HG03342 (cell line): ENCODE measurements around the gene PCCB.
"Not testable (repeated sequence)": the region's sequence is repeated elsewhere in the genome, so short reads cannot be mapped to it uniquely, and the experiment has no call there.

ENCODE experiments used
- ATAC-seq: cut with Tn5 transposase; IDR thresholded peaks from one replicate; pipeline ENCODE4 v1.9.1; 2021; ENCODE audit warnings: mild to moderate bottlenecking, moderate library complexity; ENCODE audit not compliant: unreplicated experiment

The PCCB gene

GRCh38 chr3:136261826-136262225, 11.7 kb downstream of the PCCB start:
- ATAC-seq = no peak

GRCh38 chr3:136262559-136262958, 12.4 kb downstream of the PCCB start:
- ATAC-seq = no peak

DNA sequence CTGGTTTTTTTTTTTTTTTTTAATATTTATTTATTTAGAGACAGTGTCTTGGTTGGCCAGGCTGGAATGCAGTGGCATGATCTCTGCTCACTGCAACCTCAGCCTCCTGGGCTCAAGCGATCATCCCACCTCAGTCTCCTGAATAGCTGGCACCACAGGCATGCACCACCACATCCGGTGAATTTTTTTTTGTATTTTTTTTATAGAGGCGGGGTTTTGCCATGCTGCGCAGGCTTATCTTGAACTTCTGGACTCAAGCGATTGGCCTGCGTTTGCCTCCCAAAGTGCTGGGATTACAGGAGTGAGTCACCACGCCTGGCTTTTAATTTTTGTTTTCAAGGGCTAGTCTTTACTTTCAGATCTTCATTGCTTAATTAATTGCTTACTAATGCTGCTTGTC, 13.1 kb downstream of the PCCB start:
- no peak for ATAC-seq

DNA sequence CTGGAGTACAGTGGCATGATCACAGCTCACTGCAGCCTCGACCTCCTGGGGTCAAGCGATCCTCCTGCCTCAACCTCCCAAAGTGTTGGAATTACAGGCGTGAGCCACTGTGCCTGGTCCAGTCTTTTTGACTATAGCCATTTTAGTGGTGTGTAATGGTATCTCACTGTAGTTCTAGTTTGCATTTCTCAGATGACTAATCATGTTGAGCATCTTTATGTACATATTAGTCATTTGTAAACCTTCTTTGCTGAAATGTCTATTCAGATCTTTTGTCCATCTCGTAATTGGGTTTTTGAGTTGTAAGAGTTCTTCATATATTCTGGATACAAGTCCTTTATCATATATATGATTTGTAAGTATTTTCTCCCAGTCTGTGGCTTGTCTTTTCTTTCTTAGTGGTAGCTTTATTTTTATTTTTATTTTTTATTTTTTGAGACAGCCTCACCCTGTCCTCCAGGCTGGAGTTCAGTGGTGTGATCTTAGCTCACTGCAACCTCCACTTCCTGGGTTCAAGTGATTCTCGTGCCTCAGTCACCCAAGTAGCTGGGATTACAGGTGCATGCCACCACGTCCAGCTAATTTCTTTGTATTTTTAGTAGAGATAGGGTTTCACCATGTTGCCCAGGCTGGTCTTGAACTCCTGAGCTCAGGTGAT, 16.5 kb downstream of the PCCB start:
- peak; percentile 76 for ATAC-seq

DNA sequence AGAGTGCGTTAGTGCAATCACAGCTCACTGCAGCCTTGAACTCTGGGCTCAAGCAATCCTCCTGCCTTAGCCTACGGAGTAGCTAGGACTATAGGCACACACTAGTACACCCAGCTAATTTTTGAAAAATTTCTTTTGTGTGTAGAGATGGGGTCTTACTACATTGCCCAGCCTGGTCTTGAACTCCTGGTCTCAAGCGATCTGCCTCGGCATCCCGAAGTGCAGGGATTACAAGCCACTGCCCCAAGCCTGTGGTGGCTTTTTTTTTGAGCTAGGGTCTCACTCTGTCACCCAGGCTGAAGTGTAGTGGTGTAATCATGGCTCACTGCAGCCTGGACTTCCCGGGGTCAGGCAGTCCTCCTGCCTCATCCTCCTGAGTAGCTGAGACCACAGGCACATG, 17.1 kb downstream of the PCCB start:
- no peak for ATAC-seq

GRCh38 chr3:136270179-136270578, 20.0 kb downstream of the PCCB start:
- no peak for ATAC-seq

- ATAC-seq = not testable (repeated sequence)
These were observed 21.5 kb downstream of the PCCB start for GRCh38 chr3:136271626-136272025.

- ATAC-seq = no peak
These were observed 26.1 kb downstream of the PCCB start for GRCh38 chr3:136276049-136276755.

DNA sequence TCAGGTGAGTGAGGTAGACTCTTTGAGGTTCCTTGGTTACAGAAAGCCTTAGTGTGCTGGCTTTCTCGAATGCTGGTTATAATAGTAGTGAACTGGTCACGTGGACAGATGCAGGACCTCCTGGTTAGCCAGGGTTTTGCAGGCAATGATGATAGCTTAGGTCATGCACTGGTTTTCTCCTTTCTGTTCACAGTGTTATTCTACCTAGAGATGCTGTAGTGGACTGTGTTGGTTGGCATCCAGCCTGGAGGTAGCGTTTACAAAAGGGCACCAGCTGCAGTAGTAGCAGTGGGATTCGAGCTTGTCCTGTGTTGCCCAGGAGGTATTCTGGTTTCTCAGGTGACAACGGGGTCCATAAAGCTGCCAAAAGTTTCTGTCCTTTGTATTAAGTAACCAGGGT, 27.0 kb downstream of the PCCB start:
- no peak for ATAC-seq

GRCh38 chr3:136277634-136278033, 27.5 kb downstream of the PCCB start:
- ATAC-seq = no peak

DNA sequence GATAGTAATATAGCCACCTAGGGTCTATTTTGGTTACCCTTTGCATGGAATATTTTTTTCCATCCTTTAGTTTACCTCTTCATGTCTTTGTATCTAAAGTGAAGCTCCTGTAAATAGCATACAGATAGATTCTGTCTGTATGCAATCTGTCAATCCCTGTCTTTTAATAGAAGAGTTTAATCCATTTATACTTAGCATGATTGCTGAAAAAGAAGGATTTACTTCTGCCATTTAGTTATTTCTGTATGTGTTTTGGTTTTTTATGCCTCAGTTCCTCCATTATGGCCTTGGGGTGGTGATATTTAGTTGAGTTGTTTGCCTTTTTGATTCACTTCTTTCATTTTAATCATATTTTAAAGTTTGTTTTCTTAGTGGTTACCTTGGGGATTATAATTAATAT, 29.0 kb downstream of the PCCB start:
- no peak for ATAC-seq

- no peak for ATAC-seq
These were observed 30.8 kb downstream of the PCCB start for GRCh38 chr3:136280961-136281360.

DNA sequence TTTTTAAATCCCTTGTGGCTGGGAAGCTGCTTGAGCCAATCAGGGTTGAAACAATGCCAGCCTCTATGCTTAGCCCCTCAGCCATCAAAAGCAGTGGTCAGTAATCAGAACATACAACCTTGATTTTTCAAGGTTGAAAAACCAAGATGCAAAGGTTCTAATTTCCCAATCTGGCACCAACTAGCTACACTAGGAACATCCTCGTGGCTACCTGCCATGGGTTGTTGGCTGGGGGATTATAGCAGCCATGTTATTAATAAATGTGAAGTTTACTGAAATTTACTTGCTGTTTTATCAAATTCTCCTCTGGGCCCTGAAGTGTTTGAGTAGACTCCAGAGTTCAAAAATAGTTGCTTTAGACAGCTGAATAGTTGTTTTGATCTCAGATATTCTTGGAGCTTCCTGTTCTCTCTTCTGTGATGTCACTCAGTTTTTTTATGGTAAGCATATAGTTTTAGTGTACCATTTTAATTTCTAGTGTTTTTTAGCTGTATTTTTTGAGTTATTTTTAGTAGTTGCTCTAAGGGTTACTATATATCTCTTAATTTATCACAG, 31.9 kb downstream of the PCCB start:
- ATAC-seq = no peak

DNA sequence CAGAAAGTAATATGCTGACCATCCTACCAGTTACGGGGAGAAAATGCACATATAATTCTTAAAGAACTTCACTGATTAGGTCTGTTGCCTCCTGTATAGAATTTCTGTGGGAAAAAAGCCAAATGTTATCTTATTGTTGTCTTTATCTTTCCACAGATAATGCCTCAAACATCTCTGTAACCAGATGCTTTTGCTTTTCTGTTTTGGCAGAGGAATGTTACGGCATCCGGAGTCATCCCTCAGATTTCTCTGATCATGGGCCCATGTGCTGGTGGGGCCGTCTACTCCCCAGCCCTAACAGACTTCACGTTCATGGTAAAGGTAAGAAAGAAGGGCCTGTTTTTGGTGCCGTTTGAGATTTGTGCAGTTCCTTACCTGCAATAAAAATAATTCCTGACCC, 33.5 kb downstream of the PCCB start:
- ATAC-seq = no peak

DNA sequence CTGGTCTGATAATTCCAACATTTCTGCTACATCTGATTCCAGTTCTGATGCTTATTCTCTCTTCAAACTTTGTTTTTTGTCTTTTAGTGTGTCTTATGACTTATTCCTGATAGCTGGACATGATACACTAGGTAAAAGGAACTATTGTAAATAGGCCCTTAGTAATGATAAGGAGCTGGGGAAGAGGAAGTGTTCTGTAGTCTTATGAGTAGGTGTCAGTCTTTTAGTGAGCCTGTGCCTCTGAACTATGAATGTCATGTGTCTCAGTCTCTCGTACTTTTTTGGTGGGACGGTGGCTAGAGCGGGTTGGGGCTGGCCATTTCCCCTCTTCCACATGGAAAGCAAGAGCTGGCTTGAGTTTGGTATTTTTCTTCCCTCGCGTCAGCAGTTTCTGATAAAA, 41.2 kb downstream of the PCCB start:
- no peak for ATAC-seq

DNA sequence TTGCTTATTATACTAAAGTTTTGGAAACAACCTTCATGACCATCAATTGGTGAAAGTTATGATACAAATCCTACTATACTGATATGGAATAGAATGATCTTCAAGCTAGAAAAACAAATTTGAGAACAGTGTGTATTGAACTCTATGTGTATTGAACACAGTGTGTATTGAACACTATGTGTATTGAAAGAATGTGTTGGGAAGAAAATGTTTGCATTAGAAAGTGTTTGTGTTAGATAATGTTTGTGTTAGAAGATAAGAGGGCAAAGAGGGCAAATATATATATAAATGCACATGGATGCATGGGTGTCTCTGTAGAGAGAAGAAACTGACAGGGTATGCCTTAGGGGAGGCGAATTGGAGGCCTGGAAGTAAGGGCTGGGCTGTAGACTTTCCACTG, 42.4 kb downstream of the PCCB start:
- no peak for ATAC-seq

GRCh38 chr3:136293279-136293678, 43.1 kb downstream of the PCCB start:
- no peak for ATAC-seq

DNA sequence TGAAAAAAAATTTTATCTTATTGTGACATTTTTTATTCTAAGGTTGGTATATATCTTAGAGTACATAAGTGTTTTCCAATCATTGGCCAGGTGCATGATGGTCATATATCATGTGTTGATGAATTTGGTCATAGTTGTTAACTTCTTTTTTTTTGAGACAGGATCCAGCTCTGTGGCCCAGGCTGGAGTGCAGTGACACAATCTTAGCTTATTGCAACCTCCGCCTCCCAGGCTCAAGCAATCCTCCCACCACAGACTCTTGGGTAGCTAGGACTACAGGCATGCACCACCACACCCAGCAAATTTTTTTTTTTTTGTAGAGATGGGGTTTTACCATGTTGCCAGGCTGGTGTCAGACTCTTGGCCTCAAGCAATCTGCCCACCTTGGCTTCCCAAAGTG, 44.0 kb downstream of the PCCB start:
- ATAC-seq = no peak

DNA sequence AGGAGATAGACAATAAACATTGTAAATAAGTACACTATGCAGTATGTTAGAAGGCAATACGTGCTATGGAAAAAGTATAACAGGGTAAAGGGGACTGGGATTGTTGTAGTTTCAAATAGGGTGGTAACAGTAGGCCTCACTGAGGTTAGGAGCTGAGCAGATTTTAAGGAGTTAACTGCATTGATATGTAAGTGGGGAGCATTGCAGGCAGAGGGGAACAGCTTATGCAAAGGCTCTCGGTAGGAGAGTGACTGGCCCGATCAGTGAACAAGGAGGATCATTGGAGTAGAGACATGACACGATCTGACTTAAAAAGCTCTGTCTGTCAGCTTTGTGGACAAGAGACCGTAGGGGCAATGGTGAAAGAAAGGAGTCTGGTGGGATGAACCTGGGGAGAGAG, 46.8 kb downstream of the PCCB start:
- ATAC-seq = no peak

DNA sequence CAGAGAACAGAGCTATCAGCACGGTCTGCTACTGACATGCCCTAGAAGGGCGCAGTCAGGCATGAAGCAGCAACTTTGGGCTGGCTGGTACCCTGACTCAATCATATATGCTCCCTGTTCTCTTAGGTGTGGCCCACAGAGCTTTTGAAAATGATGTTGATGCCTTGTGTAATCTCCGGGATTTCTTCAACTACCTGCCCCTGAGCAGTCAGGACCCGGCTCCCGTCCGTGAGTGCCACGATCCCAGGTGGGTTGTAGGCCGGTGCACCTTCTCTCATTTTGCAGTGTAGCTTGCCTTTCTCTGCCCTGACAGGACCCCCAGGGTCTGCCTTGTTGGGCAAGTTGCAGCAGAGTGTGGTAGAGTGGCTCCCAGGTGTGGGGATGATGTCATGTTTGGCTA, 47.7 kb downstream of the PCCB start:
- ATAC-seq = no peak

DNA sequence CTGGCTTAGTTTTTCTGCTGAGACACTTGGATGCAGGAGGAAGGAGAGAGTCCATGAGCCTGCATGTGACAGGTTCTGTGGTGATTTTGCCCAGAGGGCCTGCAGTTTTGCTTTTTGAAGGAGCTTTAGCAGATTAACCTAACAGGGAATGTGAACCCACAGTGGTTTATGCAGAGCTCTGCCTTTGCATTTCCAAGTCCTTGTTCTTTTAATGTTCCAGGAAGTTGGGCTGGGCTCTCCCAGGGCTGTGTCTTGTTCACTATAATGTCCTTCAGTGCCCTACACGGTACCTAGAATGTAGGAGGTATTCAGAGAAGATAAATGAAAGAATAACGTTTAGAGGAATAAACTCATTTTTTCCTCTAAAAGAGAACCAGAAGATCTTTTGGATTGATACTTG, 50.3 kb downstream of the PCCB start:
- no peak for ATAC-seq

- ATAC-seq = no peak
These were observed 55.7 kb downstream of the PCCB start for GRCh38 chr3:136305879-136306278.

GRCh38 chr3:136311261-136311660, 61.1 kb downstream of the PCCB start:
- ATAC-seq = no peak
